Glomerular endothelial cell (primary cell): ENCODE data around the gene PTGR3. TPM values are rescaled to one million over a fixed set of nuclear protein-coding genes. Genes with fewer than 3 reads are reported as not detected.

Experiments
- DNase-seq: peaks from one replicate; pipeline ENCODE4 v3.0.0-alpha.2; 2011; ENCODE audit warnings: low read depth, low spot score; ENCODE audit errors: extremely low read depth
- total RNA-seq: library from RNA; depleted of rRNA; stranded (reverse); fragments of >200 nt; gene quantifications from 2 replicates; pipeline ENCODE4 v1.2.3, GENCODE V29; 2015

The PTGR3 gene
- total RNA-seq, result 24.3 and 27.0 TPM in 2 replicates

GRCh38 chr18:75209129-75209950 lies at the start of gene PTGR3:
TSS of gene PTGR3 (minus strand) at chr18:75209139. CDS start at chr18:75209058, 81 bp downstream.
- no peak for DNase-seq

GRCh38 chr18:75257605-75258004 lies 48.7 kb upstream of the PTGR3 start:
- no peak for DNase-seq

GRCh38 chr18:75256376-75256775 lies 47.4 kb upstream of the PTGR3 start:
- no peak for DNase-seq

- no peak for DNase-seq
Observed at GRCh38 chr18:75255094-75255493, 46.2 kb upstream of the PTGR3 start.

GRCh38 chr18:75253784-75254183 lies 44.8 kb upstream of the PTGR3 start:
- DNase-seq, result no peak

- no peak for DNase-seq
Observed at GRCh38 chr18:75253043-75253442, 44.1 kb upstream of the PTGR3 start.

- no peak for DNase-seq
Observed at GRCh38 chr18:75252136-75252535, 43.2 kb upstream of the PTGR3 start.

- DNase-seq, result no peak
Observed at GRCh38 chr18:75251466-75251865, 42.5 kb upstream of the PTGR3 start.

- DNase-seq, result no peak
Observed at GRCh38 chr18:75250471-75250821, 41.5 kb upstream of the PTGR3 start.

GRCh38 chr18:75249672-75250470 lies 40.9 kb upstream of the PTGR3 start:
- DNase-seq, result no peak

- DNase-seq, result no peak
Observed at GRCh38 chr18:75249175-75249518, 40.2 kb upstream of the PTGR3 start.

- DNase-seq, result no peak
Observed at GRCh38 chr18:75248426-75249174, 39.7 kb upstream of the PTGR3 start.

- DNase-seq, result no peak
Observed at GRCh38 chr18:75247611-75248421, 38.9 kb upstream of the PTGR3 start.

GRCh38 chr18:75246721-75247610 lies 38.0 kb upstream of the PTGR3 start:
- no peak for DNase-seq

GRCh38 chr18:75244351-75245313 lies 35.7 kb upstream of the PTGR3 start:
- DNase-seq, result no peak

GRCh38 chr18:75241705-75242104 lies 32.8 kb upstream of the PTGR3 start:
- no peak for DNase-seq

GRCh38 chr18:75240433-75240832 lies 31.5 kb upstream of the PTGR3 start:
- DNase-seq, result no peak

GRCh38 chr18:75238786-75239185 lies 29.8 kb upstream of the PTGR3 start:
- no peak for DNase-seq
